ENCODE data around the gene LZTR1.

The LZTR1 gene

DNA sequence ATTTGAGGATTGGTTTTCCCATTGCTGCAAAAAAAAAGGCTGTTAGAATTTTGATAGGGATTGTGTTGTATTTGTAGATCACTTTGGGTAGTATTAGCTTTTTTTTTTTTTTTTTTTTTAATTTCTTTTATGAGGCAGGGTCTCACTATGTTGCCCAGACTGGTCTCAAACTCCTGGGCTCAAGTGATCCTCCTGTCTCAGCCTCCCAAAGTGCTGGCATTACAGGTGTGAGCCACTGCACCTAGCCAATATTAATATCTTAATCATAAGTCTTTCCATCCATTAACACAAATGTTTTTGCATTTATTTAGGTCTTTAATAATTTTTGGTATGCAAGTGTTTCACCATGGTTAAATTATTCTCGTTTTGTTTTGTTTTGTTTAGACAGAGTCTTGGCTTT lies 38.1 kb upstream of the LZTR1 start:
- no peak overlapping the region for H3K9ac ChIP-seq (ENCODE audit: low read length)
- no peak overlapping the region for H3K4ac ChIP-seq (ENCODE audit: low read depth in 1 of 2, low read length in 2 of 2)
- H2AK5ac ChIP-seq (ENCODE audit: low read length, severe bottlenecking) = no peak overlapping the region
- H3K23ac ChIP-seq (ENCODE audit: low read length in 2 of 2) = no peak overlapping the region
- H2BK12ac ChIP-seq (ENCODE audit: low read length in 2 of 2) = no peak overlapping the region
- no peak overlapping the region for H3K4me2 ChIP-seq (ENCODE audit: low read length, poor library complexity, severe bottlenecking)
- no peak overlapping the region for H2AFZ ChIP-seq (ENCODE audit: low read depth, low read length)
- H3K9me3 ChIP-seq (ENCODE audit: control insufficient read depth, low read length) = no peaks in the 10 kb centered on the region
- H3K27me3 ChIP-seq (ENCODE audit: control insufficient read depth in 1 of 2, insufficient read depth in 1 of 2, low read length in 2 of 2) = no peaks in the 10 kb centered on the region
- no peak overlapping the region for H4K91ac ChIP-seq (ENCODE audit: low read length)
- H3K18ac ChIP-seq (ENCODE audit: low read depth in 1 of 2, low read length in 2 of 2) = no peak overlapping the region
- H3K27ac ChIP-seq (ENCODE audit: low read length, poor library complexity, severe bottlenecking) = no peak overlapping the region
- H2BK120ac ChIP-seq (ENCODE audit: low read depth, low read length) = no peak overlapping the region
- peaks cover 1% of the 10 kb centered on the region for H3K79me1 ChIP-seq (replicated peaks; ENCODE audit: low read length, poor library complexity, severe bottlenecking)
- H3K4me3 ChIP-seq (ENCODE audit: insufficient read depth in 1 of 2, low read depth in 1 of 2, low read length in 2 of 2) = no peak overlapping the region
- no peak for DNase-seq
- WGBS = 80% methylated on average over 1 of the region's 1 CpG
- H3K14ac ChIP-seq (ENCODE audit: low read length in 2 of 2) = no peak overlapping the region
- H2BK15ac ChIP-seq (ENCODE audit: low read depth, poor library complexity, severe bottlenecking) = no peak overlapping the region
- H2BK5ac ChIP-seq (ENCODE audit: low read depth, low read length, poor library complexity, severe bottlenecking) = no peak overlapping the region
- H4K8ac ChIP-seq (ENCODE audit: low read length) = no peak overlapping the region
- H3K36me3 ChIP-seq (ENCODE audit: control insufficient read depth in 1 of 2, insufficient read depth in 2 of 2, low read depth in 1 of 2, low read length in 2 of 2) = peaks cover 2 to 9% of the 10 kb centered on the region in 2 experiments
- H3K4me1 ChIP-seq (ENCODE audit: control insufficient read depth, insufficient read depth, low read depth, low read length) = peaks cover 8% of the 10 kb centered on the region

DNA sequence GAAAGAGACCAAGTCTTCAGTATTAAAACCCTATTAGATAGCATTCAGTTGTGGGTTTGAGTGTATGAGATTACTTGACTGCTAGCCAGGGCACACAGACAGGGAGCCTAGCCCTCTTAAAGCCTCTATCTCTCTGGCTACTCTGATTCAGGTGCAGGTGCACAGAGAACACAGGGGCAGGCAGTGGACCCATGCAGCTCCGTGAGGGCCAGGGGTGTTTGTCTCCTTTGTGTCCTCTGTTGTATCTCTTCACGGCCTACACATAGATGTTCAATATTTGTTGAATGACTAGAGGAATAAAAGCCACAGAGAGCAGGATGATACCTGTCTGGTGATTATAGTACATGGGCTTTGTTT lies 36.5 kb upstream of the LZTR1 start:
- H3K27ac ChIP-seq (ENCODE audit: low read length, poor library complexity, severe bottlenecking) = peak overlapping the region; percentile 19

DNA sequence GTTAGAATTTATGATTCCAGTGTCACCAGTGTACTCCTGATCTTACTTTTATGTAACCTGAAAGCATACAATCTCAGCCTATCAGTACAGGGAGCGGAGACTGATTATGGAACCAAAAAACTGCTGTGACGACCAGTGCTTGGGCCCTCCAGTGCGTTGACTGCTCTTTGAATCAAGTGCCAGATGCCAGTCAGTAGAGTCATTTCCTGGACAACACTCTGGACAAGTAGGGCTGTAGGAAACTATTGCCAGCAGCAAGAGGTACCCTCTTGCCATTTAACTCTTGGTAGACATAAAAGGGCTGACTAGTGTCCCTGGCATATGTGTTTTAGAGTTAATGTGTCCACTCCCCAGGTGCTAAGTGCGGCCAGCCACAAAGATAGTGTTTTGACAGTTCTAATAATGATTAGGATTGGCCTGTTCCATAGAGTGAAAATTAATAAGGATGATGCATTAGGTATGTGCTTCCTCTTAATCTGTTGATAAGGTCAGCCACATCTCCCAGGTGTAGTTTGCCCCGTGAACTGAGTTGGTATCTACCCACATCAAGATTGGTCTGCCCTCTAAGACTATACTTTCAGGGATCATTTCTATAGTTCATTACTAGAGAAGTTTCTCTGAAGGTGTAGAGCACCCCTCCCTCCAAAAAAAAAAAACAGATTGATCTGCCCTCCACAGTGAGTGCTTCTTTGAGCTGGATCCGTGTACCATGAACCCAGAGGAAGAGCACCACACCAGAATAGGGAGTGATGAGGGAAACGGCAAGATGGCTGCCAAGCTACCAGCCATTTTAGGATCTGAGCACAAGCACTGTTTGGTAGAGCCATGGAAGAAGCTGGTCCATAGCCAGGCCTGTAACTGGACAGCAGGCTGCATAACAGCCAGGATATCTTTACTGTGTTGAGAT lies 35.8 kb upstream of the LZTR1 start:
- H2BK120ac ChIP-seq (ENCODE audit: low read depth, low read length) = no peak overlapping the region
- 60% methylated on average over 6 of the region's 7 CpGs for WGBS

More for the DNA sequence above, 36.5 kb upstream of the LZTR1 start:
- Histone ChIP-seq H4K91ac (ENCODE audit: low read length) (no peak overlapping the region), H2BK12ac (ENCODE audit: low read length in 2 of 2) (no peak overlapping the region), H3K4me3 (ENCODE audit: insufficient read depth in 1 of 2, low read depth in 1 of 2, low read length in 2 of 2) (no peak overlapping the region), H2BK120ac (ENCODE audit: low read depth, low read length) (no peak overlapping the region), H3K9me3 (ENCODE audit: control insufficient read depth, low read length) (no peaks in the 10 kb centered on the region), H3K4me2 (ENCODE audit: low read length, poor library complexity, severe bottlenecking) (no peak overlapping the region), H3K79me1 (replicated peaks; ENCODE audit: low read length, poor library complexity, severe bottlenecking) (peaks cover 1% of the 10 kb centered on the region), H2BK15ac (ENCODE audit: low read depth, poor library complexity, severe bottlenecking) (no peak overlapping the region), H3K14ac (ENCODE audit: low read length in 2 of 2) (peak overlapping the region in 1 of 2 experiments; percentile 12), H3K18ac (ENCODE audit: low read depth in 1 of 2, low read length in 2 of 2) (peak overlapping the region in 1 of 2 experiments; percentile 43), H2AK5ac (ENCODE audit: low read length, severe bottlenecking) (no peak overlapping the region), H3K36me3 (ENCODE audit: control insufficient read depth in 1 of 2, insufficient read depth in 2 of 2, low read depth in 1 of 2, low read length in 2 of 2) (peaks cover 14 to 23% of the 10 kb centered on the region in 2 experiments), H3K23ac (ENCODE audit: low read length in 2 of 2) (no peak overlapping the region), H3K27me3 (ENCODE audit: control insufficient read depth in 1 of 2, insufficient read depth in 1 of 2, low read length in 2 of 2) (no peaks in the 10 kb centered on the region), H3K4ac (ENCODE audit: low read depth in 1 of 2, low read length in 2 of 2) (peak overlapping the region in 1 of 2 experiments; percentile 42), H3K4me1 (ENCODE audit: control insufficient read depth, insufficient read depth, low read depth, low read length) (peaks cover 11% of the 10 kb centered on the region), H2AFZ (ENCODE audit: low read depth, low read length) (no peak overlapping the region), H4K8ac (ENCODE audit: low read length) (no peak overlapping the region), H2BK5ac (ENCODE audit: low read depth, low read length, poor library complexity, severe bottlenecking) (no peak overlapping the region), H3K9ac (ENCODE audit: low read length) (no peak overlapping the region)
- no peak for DNase-seq
- WGBS = 97% methylated on average over 2 of the region's 2 CpGs

DNA sequence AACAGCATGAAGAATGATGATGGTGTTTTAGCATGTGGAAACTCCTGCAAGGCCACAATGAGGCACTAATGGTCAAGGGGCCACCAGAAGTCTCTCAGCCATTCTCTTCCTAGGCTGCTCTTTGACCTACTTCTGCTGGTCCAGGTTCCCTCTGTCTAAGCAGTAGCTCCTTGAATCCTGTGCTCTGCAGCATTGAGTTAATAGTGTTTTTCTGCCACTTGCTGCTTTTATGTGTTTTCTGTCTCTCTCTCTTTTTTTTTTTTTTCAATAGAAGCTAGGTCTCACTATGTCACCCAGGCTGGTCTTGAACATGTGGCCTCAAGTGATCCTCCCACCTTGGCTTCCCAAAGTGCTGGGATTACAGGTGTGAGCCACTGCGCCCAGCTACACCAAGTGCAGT lies 35.1 kb upstream of the LZTR1 start:
- H3K18ac ChIP-seq (ENCODE audit: low read depth in 1 of 2, low read length in 2 of 2) = no peak overlapping the region
- no peaks in the 10 kb centered on the region for H3K9me3 ChIP-seq (ENCODE audit: control insufficient read depth, low read length)
- no peak for DNase-seq
- H3K27ac ChIP-seq (ENCODE audit: low read length, poor library complexity, severe bottlenecking) = no peak overlapping the region
- H3K4me3 ChIP-seq (ENCODE audit: insufficient read depth in 1 of 2, low read depth in 1 of 2, low read length in 2 of 2) = no peak overlapping the region
- H2AK5ac ChIP-seq (ENCODE audit: low read length, severe bottlenecking) = no peak overlapping the region
- H3K4me1 ChIP-seq (ENCODE audit: control insufficient read depth, insufficient read depth, low read depth, low read length) = peaks cover 16% of the 10 kb centered on the region
- no peak overlapping the region for H2BK5ac ChIP-seq (ENCODE audit: low read depth, low read length, poor library complexity, severe bottlenecking)
- no peak overlapping the region for H4K91ac ChIP-seq (ENCODE audit: low read length)
- no peak overlapping the region for H2BK120ac ChIP-seq (ENCODE audit: low read depth, low read length)
- WGBS = 100% methylated on average over 1 of the region's 1 CpG
- H3K4me2 ChIP-seq (ENCODE audit: low read length, poor library complexity, severe bottlenecking) = no peak overlapping the region
- no peak overlapping the region for H3K14ac ChIP-seq (ENCODE audit: low read length in 2 of 2)
- H4K8ac ChIP-seq (ENCODE audit: low read length) = no peak overlapping the region
- H2BK15ac ChIP-seq (ENCODE audit: low read depth, poor library complexity, severe bottlenecking) = no peak overlapping the region
- no peak overlapping the region for H3K9ac ChIP-seq (ENCODE audit: low read length)
- H3K4ac ChIP-seq (ENCODE audit: low read depth in 1 of 2, low read length in 2 of 2) = no peak overlapping the region
- no peak overlapping the region for H2AFZ ChIP-seq (ENCODE audit: low read depth, low read length)
- no peak overlapping the region for H3K23ac ChIP-seq (ENCODE audit: low read length in 2 of 2)
- no peaks in the 10 kb centered on the region for H3K27me3 ChIP-seq (ENCODE audit: control insufficient read depth in 1 of 2, insufficient read depth in 1 of 2, low read length in 2 of 2)
- H3K79me1 ChIP-seq (replicated peaks; ENCODE audit: low read length, poor library complexity, severe bottlenecking) = peaks cover 3% of the 10 kb centered on the region
- H3K36me3 ChIP-seq (ENCODE audit: control insufficient read depth in 1 of 2, insufficient read depth in 2 of 2, low read depth in 1 of 2, low read length in 2 of 2) = peaks cover 18 to 35% of the 10 kb centered on the region in 2 experiments
- H2BK12ac ChIP-seq (ENCODE audit: low read length in 2 of 2) = peak overlapping the region in 1 of 2 experiments; percentile 39

More for the DNA sequence above, 35.8 kb upstream of the LZTR1 start:
- no peak overlapping the region for H3K4me2 ChIP-seq (ENCODE audit: low read length, poor library complexity, severe bottlenecking)
- H3K18ac ChIP-seq (ENCODE audit: low read depth in 1 of 2, low read length in 2 of 2) = no peak overlapping the region
- peak; percentile 59 for DNase-seq
- no peak overlapping the region for H2BK5ac ChIP-seq (ENCODE audit: low read depth, low read length, poor library complexity, severe bottlenecking)
- no peaks in the 10 kb centered on the region for H3K27me3 ChIP-seq (ENCODE audit: control insufficient read depth in 1 of 2, insufficient read depth in 1 of 2, low read length in 2 of 2)
- H3K9me3 ChIP-seq (ENCODE audit: control insufficient read depth, low read length) = no peaks in the 10 kb centered on the region
- H2BK15ac ChIP-seq (ENCODE audit: low read depth, poor library complexity, severe bottlenecking) = no peak overlapping the region
- H2AK5ac ChIP-seq (ENCODE audit: low read length, severe bottlenecking) = no peak overlapping the region
- H4K91ac ChIP-seq (ENCODE audit: low read length) = no peak overlapping the region
- peaks cover 13% of the 10 kb centered on the region for H3K4me1 ChIP-seq (ENCODE audit: control insufficient read depth, insufficient read depth, low read depth, low read length)
- peak overlapping the region in 1 of 2 experiments; percentile 39 for H2BK12ac ChIP-seq (ENCODE audit: low read length in 2 of 2)
- no peak overlapping the region for H3K23ac ChIP-seq (ENCODE audit: low read length in 2 of 2)
- no peak overlapping the region for H3K14ac ChIP-seq (ENCODE audit: low read length in 2 of 2)
- H3K27ac ChIP-seq (ENCODE audit: low read length, poor library complexity, severe bottlenecking) = no peak overlapping the region
- no peak overlapping the region for H3K4ac ChIP-seq (ENCODE audit: low read depth in 1 of 2, low read length in 2 of 2)
- H4K8ac ChIP-seq (ENCODE audit: low read length) = no peak overlapping the region
- no peak overlapping the region for H3K9ac ChIP-seq (ENCODE audit: low read length)
- H3K4me3 ChIP-seq (ENCODE audit: insufficient read depth in 1 of 2, low read depth in 1 of 2, low read length in 2 of 2) = no peak overlapping the region
- H2AFZ ChIP-seq (ENCODE audit: low read depth, low read length) = no peak overlapping the region
- peaks cover 1% of the 10 kb centered on the region for H3K79me1 ChIP-seq (replicated peaks; ENCODE audit: low read length, poor library complexity, severe bottlenecking)
- H3K36me3 ChIP-seq (ENCODE audit: control insufficient read depth in 1 of 2, insufficient read depth in 2 of 2, low read depth in 1 of 2, low read length in 2 of 2) = peaks cover 14 to 29% of the 10 kb centered on the region in 2 experiments
